SK-N-SH (cell line): Measurements from ENCODE around the gene RABGAP1L.

Experiments used
- MAX ChIP-seq: IDR thresholded peaks from 2 replicates; pipeline ENCODE4 v1.4.0; 2012; ENCODE audit warnings: low read depth
- MXI1 ChIP-seq: IDR thresholded peaks from 2 replicates; pipeline ENCODE4 v1.6.1; 2012; ENCODE audit warnings: mild to moderate bottlenecking, low read depth, low read length, improper control_type of control experiment
- TF ChIP-seq, protein P1 (sequence below): fragments of 200-600 bp; sonication (generic); IDR thresholded peaks from 2 replicates; pipeline ENCODE4 v1.6.1; 2017; ENCODE audit warnings: antibody characterized with exemption, mild to moderate bottlenecking, moderate library complexity

DNA sequence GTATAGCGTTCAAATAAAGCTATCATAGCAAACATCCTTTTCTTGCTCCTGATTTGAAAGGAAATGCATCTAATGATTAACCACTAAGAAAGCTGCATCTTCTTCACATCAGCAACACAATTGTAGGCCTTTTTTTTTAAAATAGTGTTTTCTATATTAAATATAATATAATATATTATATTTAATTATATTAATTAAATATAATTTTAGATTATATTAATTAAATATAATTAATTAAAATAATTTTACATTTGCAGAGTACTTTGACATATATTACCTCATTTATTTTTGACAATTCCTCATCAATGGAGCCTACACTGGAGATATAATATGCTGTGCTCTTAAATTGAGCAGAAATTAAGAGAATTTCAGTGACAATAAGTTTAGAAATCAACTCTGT lies 481.5 kb downstream of the RABGAP1L start:
- TF ChIP-seq MXI1 (no peak), MAX (no peak)
- TF ChIP-seq, protein P1, sequence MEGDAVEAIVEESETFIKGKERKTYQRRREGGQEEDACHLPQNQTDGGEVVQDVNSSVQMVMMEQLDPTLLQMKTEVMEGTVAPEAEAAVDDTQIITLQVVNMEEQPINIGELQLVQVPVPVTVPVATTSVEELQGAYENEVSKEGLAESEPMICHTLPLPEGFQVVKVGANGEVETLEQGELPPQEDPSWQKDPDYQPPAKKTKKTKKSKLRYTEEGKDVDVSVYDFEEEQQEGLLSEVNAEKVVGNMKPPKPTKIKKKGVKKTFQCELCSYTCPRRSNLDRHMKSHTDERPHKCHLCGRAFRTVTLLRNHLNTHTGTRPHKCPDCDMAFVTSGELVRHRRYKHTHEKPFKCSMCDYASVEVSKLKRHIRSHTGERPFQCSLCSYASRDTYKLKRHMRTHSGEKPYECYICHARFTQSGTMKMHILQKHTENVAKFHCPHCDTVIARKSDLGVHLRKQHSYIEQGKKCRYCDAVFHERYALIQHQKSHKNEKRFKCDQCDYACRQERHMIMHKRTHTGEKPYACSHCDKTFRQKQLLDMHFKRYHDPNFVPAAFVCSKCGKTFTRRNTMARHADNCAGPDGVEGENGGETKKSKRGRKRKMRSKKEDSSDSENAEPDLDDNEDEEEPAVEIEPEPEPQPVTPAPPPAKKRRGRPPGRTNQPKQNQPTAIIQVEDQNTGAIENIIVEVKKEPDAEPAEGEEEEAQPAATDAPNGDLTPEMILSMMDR: no peak
